ENCODE measurements around the gene DNAJC9. TPM values are rescaled to one million over a fixed set of nuclear protein-coding genes. Genes with fewer than 3 reads are reported as not detected.
"Not testable (repeated sequence)": the region's sequence is repeated elsewhere in the genome, so short reads cannot be mapped to it uniquely, and the experiment has no call there.

Gene DNAJC9
- total and polyA plus RNA-seq, 11 donors: 5.8 to 11.6 (median 6.8) TPM

DNA sequence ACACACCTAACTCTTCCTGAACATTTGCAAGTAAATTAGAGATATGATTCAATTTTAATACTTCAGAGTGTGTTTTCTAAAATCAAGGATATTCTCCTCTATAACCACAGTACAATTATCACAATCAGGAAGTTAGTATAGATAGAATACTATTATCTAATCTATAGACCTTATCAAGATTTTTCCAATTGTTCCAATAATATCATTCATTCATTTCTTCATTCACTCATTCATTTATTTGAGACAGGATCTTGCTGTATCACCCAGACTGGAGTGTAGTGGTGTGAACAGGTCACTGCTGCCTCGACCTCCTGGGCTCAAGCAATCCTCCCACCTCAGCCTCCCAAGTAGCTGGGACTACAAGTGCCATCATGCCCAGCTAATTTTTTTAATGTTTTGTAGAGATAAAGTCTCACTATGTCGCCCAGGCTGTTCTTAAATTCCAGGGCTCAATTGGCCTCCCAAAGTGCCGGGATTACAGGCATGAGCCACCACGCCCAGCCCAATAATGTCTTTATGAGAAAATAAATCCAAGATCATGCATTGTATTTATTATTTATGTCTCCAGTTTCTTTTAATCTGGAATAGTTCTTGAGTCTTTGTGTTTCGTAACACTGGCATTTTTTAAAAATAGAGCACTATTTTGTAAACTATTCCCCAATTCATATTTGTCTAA is 16.0 kb upstream of the DNAJC9 start:
- TF ChIP-seq, protein P1, sequence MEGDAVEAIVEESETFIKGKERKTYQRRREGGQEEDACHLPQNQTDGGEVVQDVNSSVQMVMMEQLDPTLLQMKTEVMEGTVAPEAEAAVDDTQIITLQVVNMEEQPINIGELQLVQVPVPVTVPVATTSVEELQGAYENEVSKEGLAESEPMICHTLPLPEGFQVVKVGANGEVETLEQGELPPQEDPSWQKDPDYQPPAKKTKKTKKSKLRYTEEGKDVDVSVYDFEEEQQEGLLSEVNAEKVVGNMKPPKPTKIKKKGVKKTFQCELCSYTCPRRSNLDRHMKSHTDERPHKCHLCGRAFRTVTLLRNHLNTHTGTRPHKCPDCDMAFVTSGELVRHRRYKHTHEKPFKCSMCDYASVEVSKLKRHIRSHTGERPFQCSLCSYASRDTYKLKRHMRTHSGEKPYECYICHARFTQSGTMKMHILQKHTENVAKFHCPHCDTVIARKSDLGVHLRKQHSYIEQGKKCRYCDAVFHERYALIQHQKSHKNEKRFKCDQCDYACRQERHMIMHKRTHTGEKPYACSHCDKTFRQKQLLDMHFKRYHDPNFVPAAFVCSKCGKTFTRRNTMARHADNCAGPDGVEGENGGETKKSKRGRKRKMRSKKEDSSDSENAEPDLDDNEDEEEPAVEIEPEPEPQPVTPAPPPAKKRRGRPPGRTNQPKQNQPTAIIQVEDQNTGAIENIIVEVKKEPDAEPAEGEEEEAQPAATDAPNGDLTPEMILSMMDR (IDR thresholded peaks at IDR 0.05): no peak
- no peak for TF ChIP-seq POLR2A (IDR thresholded peaks at IDR 0.05)
- WGBS, 4 donors: 75 to 78% (median 77%) methylated on average over 5 of the region's 5 CpGs
- no peak overlapping the region for H3K4me3 ChIP-seq
- no peak for ATAC-seq
- no peaks in the 10 kb centered on the region for H3K27me3 ChIP-seq
- no peaks in the 10 kb centered on the region for H3K4me1 ChIP-seq
- H3K9me3 ChIP-seq: peaks cover 0 to 11% (median 0%) of the 10 kb centered on the region in 12 donors
- DNase-seq: no peak
- H3K27ac ChIP-seq: no peak overlapping the region
- intact Hi-C loops (cut with DNase I): loop anchor here in 1 of 10 donors (10.0 kb wide), 1 partner anchor 382 kb away; the partner anchor contains the start of gene MYOZ1
- no peaks in the 10 kb centered on the region for H3K36me3 ChIP-seq

DNA sequence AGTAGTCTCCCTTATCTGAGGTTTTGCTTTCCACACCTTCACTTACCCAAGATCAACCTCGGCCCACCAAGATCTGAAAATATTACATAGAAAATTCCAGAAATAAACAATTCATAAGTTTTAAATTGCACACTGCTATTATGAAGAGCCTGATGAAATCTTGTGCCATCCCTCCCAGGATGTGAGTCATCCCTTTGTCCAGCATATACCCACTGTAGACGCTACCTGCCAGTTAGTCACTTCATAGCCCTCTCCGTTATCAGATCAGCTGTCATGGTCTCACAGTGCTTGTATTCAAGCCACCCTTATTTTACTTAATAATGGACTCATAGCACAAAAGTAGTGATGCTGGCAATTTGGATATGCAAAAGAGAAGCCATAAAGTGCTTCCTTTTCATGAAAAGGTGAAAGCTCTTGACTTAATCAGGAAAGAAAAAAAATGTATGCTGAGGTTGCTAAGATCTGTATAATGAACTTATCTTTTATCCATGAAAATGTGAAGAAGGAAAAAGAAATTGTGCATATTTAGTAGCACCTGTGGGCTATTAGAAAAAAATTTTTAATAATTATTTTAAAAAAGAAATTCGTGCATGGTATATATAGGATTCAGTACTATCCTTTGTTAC is 15.2 kb upstream of the DNAJC9 start:
- no peak for DNase-seq

DNA sequence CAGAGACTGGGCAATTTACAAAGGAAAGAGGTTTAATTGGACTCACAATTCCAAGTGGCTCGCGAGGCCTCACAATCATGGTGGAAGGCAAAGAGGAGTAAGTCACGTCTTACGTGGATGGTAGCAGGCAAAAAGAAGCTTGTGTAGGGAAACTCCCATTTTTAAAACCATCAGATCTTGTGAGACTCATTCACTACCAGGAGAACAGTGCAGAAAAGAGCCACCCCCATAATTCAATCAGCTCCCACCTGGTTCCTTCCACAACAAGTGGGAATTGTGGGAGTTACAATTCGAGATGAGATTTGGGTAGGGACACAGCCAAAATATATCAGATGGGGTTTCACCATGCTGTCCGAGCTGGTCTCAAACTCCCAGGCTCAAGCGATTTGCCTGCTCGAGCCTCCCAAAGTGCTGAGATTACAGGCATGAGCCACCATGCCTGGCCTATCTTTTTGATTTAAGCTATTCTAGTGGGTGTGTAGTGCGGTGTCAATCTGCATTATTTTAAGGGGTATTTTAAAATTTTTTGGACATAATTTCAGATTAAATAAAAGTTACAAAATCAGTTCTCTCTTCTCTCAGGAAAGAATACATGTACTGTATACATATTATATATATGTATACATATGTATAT is 14.4 kb upstream of the DNAJC9 start:
- intact Hi-C loops (cut with DNase I): loop anchor here in 1 of 10 donors (10.0 kb wide), 1 partner anchor 383 kb away; the partner anchor contains the start of gene MYOZ1
- DNase-seq (no peak), ATAC-seq (no peak)
- H3K27ac ChIP-seq: no peak overlapping the region
- no peaks in the 10 kb centered on the region for H3K36me3 ChIP-seq
- H3K9me3 ChIP-seq: peaks cover 0 to 11% (median 0%) of the 10 kb centered on the region in 12 donors
- H3K27me3 ChIP-seq: no peaks in the 10 kb centered on the region
- TF ChIP-seq POLR2A (IDR thresholded peaks at IDR 0.05): no peak
- TF ChIP-seq, protein P1 (IDR thresholded peaks at IDR 0.05): no peak
- H3K4me1 ChIP-seq: no peaks in the 10 kb centered on the region
- 85 to 92% (median 90%) methylated on average over 9 of the region's 9 CpGs for WGBS, 4 donors
- H3K4me3 ChIP-seq: no peak overlapping the region

More for the DNA sequence above, 15.2 kb upstream of the DNAJC9 start:
- 63 to 72% (median 68%) methylated on average over 4 of the region's 4 CpGs for WGBS, 4 donors
- ATAC-seq: no peak
- Histone ChIP-seq H3K4me1 (no peaks in the 10 kb centered on the region), H3K36me3 (no peaks in the 10 kb centered on the region), H3K27me3 (no peaks in the 10 kb centered on the region), H3K9me3 (peaks cover 0 to 11% (median 0%) of the 10 kb centered on the region in 12 donors), H3K27ac (no peak overlapping the region), H3K4me3 (no peak overlapping the region)
- intact Hi-C loops (cut with DNase I): loop anchor here in 1 of 10 donors (10.0 kb wide), 1 partner anchor 383 kb away; the partner anchor contains the start of gene MYOZ1
- no peak for TF ChIP-seq POLR2A (IDR thresholded peaks at IDR 0.05)
- TF ChIP-seq, protein P1 (IDR thresholded peaks at IDR 0.05): no peak

DNA sequence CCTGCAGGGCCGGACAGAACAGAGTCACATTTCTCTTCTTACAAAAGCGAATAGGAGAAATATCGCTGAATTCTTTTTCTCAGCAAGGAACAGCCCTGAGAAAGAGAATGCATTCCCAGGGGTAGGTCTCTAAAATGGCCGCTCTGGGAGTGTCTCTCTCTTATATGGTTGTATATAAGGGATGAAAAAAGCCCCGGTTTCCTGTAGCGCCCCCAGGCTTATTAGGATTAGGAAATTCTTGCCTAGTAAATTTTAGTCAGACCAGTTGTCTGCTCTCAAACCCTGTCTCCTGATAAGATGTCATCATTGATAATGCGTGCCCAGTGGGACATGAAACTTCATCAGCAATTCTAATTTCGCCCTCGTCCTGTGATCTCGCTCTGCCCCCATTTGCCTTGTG is 11.6 kb upstream of the DNAJC9 start:
- not testable (repeated sequence) for H3K4me1 ChIP-seq, H3K27me3 ChIP-seq, H3K36me3 ChIP-seq, DNase-seq, H3K27ac ChIP-seq, ATAC-seq, H3K4me3 ChIP-seq
- 96 to 97% (median 96%) methylated on average over 10 of the region's 10 CpGs for WGBS, 4 donors
- intact Hi-C loops (cut with DNase I): loop anchor here in 2 of 10 donors (5.0 to 10.0 kb wide), 2 partner anchors 236 to 384 kb away; partner anchors contain the start of genes MYOZ1 (in 1 of the 2) and PPP3CB (in 1 of the 2)
- H3K9me3 ChIP-seq: peaks cover 0 to 11% (median 0%) of the 10 kb centered on the region in 12 donors

Data from heart left ventricle (tissue), 16 donors.